GM23338 (cell line): ENCODE data around the gene CHRM4. TPM values are rescaled to one million over a fixed set of nuclear protein-coding genes. Genes with fewer than 3 reads are reported as not detected.

ENCODE experiments used
- ATAC-seq: fragments of 200-7000 bp; cut with Tn5 transposase; 3 replicates; pipeline ENCODE4 v1.9.1; 2020
- DNase-seq: peaks from one replicate; pipeline ENCODE4 v3.0.0-alpha.2; 2015; ENCODE audit warnings: low spot score
- H2AFZ ChIP-seq: fragments of 200-600 bp; sonication (generic); 2 replicates; pipeline ENCODE4 v1.8.0; 2016; ENCODE audit warnings: antibody characterized with exemption, mild to moderate bottlenecking, moderate library complexity
- H3F3A ChIP-seq: fragments of 200-600 bp; sonication (generic); replicated peaks from 2 replicates; pipeline ENCODE4 v1.8.0; 2017; ENCODE audit warnings: antibody characterized with exemption, mixed run types, low read depth
- H3K27ac ChIP-seq: fragments of 200-600 bp; sonication (generic); 2 replicates; pipeline ENCODE4 v1.6.1; 2016; ENCODE audit warnings: low read depth
- H3K27me3 ChIP-seq: fragments of 200-600 bp; sonication (generic); 2 replicates; pipeline ENCODE4 v1.8.0; 2016; ENCODE audit warnings: mild to moderate bottlenecking, mixed run types, moderate library complexity; ENCODE audit not compliant: insufficient read depth
- H3K36me3 ChIP-seq: fragments of 200-600 bp; sonication (generic); 2 replicates; pipeline ENCODE4 v1.8.0; 2016; ENCODE audit warnings: mild to moderate bottlenecking; ENCODE audit not compliant: insufficient read depth
- H3K4me1 ChIP-seq: fragments of 200-600 bp; sonication (generic); 2 replicates; pipeline ENCODE4 v1.8.0; 2016; ENCODE audit warnings: mild to moderate bottlenecking, moderate library complexity; ENCODE audit not compliant: insufficient read depth
- H3K4me2 ChIP-seq: fragments of 200-600 bp; sonication (generic); 2 replicates; pipeline ENCODE4 v1.7.1; 2017; ENCODE audit warnings: mixed run types
- H3K4me3 ChIP-seq: fragments of 200-600 bp; sonication (generic); 2 replicates; pipeline ENCODE4 v1.6.1; 2016; ENCODE audit warnings: mixed run types
- H3K79me2 ChIP-seq: fragments of 200-600 bp; sonication (generic); replicated peaks from 2 replicates; pipeline ENCODE4 v1.8.0; 2017; ENCODE audit warnings: mild to moderate bottlenecking; ENCODE audit not compliant: insufficient read depth
- H3K9me2 ChIP-seq: fragments of 200-600 bp; sonication (generic); 2 replicates; pipeline ENCODE4 v1.8.0; 2017; ENCODE audit not compliant: insufficient read depth
- H4K20me1 ChIP-seq: fragments of 200-600 bp; sonication (generic); replicated peaks from 2 replicates; pipeline ENCODE4 v1.8.0; 2017; ENCODE audit warnings: mild to moderate bottlenecking; ENCODE audit not compliant: insufficient read depth
- H3K27ac Mint-ChIP-seq: 2 replicates; pipeline ENCODE4 v1.8.0; 2020; ENCODE audit warnings: inconsistent platforms, mild to moderate bottlenecking, moderate library complexity, mixed read lengths
- H3K27me3 Mint-ChIP-seq: 3 replicates; pipeline ENCODE4 v1.8.0; 2022; ENCODE audit warnings: low read depth, mild to moderate bottlenecking, moderate library complexity, mixed read lengths, inconsistent platforms; ENCODE audit not compliant: insufficient read depth, poor library complexity
- H3K36me3 Mint-ChIP-seq: 3 replicates; pipeline ENCODE4 v1.8.0; 2021; ENCODE audit warnings: low read depth, mild to moderate bottlenecking, inconsistent platforms, moderate library complexity, mixed read lengths
- H3K4me1 Mint-ChIP-seq: 3 replicates; pipeline ENCODE4 v1.8.0; 2020; ENCODE audit warnings: mild to moderate bottlenecking, inconsistent platforms, mixed read lengths
- H3K4me3 Mint-ChIP-seq: 3 replicates; pipeline ENCODE4 v1.8.0; 2021; ENCODE audit warnings: moderate library complexity, mild to moderate bottlenecking, inconsistent platforms, mixed read lengths
- H3K9me3 Mint-ChIP-seq: 3 replicates; pipeline ENCODE4 v1.8.0; 2020; ENCODE audit warnings: moderate library complexity, mild to moderate bottlenecking, inconsistent platforms, mixed read lengths
- CREB1 ChIP-seq: fragments of 250-450 bp; sonication (Bioruptor Pico); IDR thresholded peaks from 2 replicates; pipeline ENCODE4 v1.5.0; 2020; ENCODE audit warnings: low read depth, mild to moderate bottlenecking, moderate library complexity
- ETS1 ChIP-seq: IDR thresholded peaks from 2 replicates; pipeline ENCODE4 v1.6.1; 2016; ENCODE audit warnings: antibody characterized with exemption
- EZH2 ChIP-seq: fragments of 200-600 bp; sonication (generic); IDR thresholded peaks from one replicate; pipeline ENCODE4 v1.8.0; 2017; ENCODE audit warnings: antibody characterized with exemption, mild to moderate bottlenecking, low read depth; ENCODE audit not compliant: unreplicated experiment
- EZH2phosphoT487 ChIP-seq: fragments of 200-600 bp; sonication (generic); IDR thresholded peaks from one replicate; pipeline ENCODE4 v1.8.1; 2018; ENCODE audit warnings: antibody characterized with exemption; ENCODE audit not compliant: unreplicated experiment
- JUNB ChIP-seq: IDR thresholded peaks from one replicate; pipeline ENCODE4 v1.6.1; 2016; ENCODE audit warnings: antibody characterized with exemption; ENCODE audit not compliant: unreplicated experiment
- NANOG ChIP-seq: IDR thresholded peaks from 2 replicates; pipeline ENCODE4 v1.6.1; 2016; ENCODE audit warnings: antibody characterized with exemption, borderline replicate concordance
- POLR2AphosphoS5 ChIP-seq: IDR thresholded peaks from 2 replicates; pipeline ENCODE4 v1.6.1; 2016; ENCODE audit warnings: antibody characterized with exemption, low read depth
- REST ChIP-seq: IDR thresholded peaks from one replicate; pipeline ENCODE4 v1.6.1; 2018; ENCODE audit warnings: antibody characterized with exemption; ENCODE audit not compliant: unreplicated experiment
- STAT1 ChIP-seq: IDR thresholded peaks from one replicate; pipeline ENCODE4 v1.6.1; 2016; ENCODE audit warnings: antibody characterized with exemption; ENCODE audit not compliant: unreplicated experiment
- ZNF114 ChIP-seq: fragments of 250-450 bp; sonication (Bioruptor Pico); IDR thresholded peaks from 2 replicates; pipeline ENCODE4 v1.5.0; 2020; ENCODE audit warnings: mild to moderate bottlenecking, moderate library complexity
- ZNF331 ChIP-seq: fragments of 250-450 bp; sonication (Bioruptor Pico); IDR thresholded peaks from 2 replicates; pipeline ENCODE4 v1.5.0; 2020; ENCODE audit warnings: low read depth, mild to moderate bottlenecking, moderate library complexity
- polyA plus RNA-seq: library from polyadenylated mRNA; unstranded; fragments of >200 nt; fragmentation: Nextera tagmentation; extraction: Ambion mirVana; gene quantifications from 2 replicates; pipeline ENCODE4 v1.2.1, GENCODE V29; 2016
- total RNA-seq: library from RNA; depleted of rRNA; stranded (reverse); fragments of >200 nt; shearing (Covaris generic); gene quantifications from 2 replicates; pipeline ENCODE4 v1.2.3, GENCODE V29; 2014
- TF ChIP-seq, protein P1 (sequence below), 2 experiments: fragments of 200-600 bp in 1 of 2; sonication (generic) in 1 of 2; conservative IDR thresholded peaks; 2 replicates each; pipeline versions ENCODE4 v1.5.1 to v1.6.1; 2016 to 2017; ENCODE audit warnings: antibody characterized with exemption in 2 of 2, low read depth in 2 of 2, mild to moderate bottlenecking in 2 of 2, moderate library complexity in 1 of 2
- TF ChIP-seq, protein P2 (sequence below): fragments of 250-450 bp; sonication (Bioruptor Pico); IDR thresholded peaks from 2 replicates; pipeline ENCODE4 v1.5.0; 2020; ENCODE audit warnings: mild to moderate bottlenecking, moderate library complexity

Gene CHRM4
- total and polyA plus RNA-seq, 2 experiments from 2014 or later, result 0.97 TPM; not detected in 1

GRCh38 chr11:46345881-46346484 lies 45.6 kb downstream of the CHRM4 start:
- H3K27me3 ChIP-seq, result peaks cover 7% of the 10 kb centered on the region; the same call in 1 of the 2 replicates
- peak overlapping the region; percentile 55 for H3K4me3 ChIP-seq
- H3K4me2 ChIP-seq, result peak overlapping the region; percentile 76
- Mint-ChIP-seq H3K4me3 (peak overlapping the region; percentile 61), H3K4me1 (peaks cover 85% of the 10 kb centered on the region), H3K36me3 (peaks cover 3% of the 10 kb centered on the region; the same call in 2 of the 3 replicates), H3K9me3 (no peaks in the 10 kb centered on the region; the same call in 2 of the 3 replicates), H3K27me3 (peaks cover 14% of the 10 kb centered on the region), H3K27ac (no peak overlapping the region)
- no peak overlapping the region for H3K27ac ChIP-seq
- no peak for DNase-seq
- peaks cover 13% of the 10 kb centered on the region for H4K20me1 ChIP-seq
- peaks cover 79% of the 10 kb centered on the region for H3K4me1 ChIP-seq
- peaks cover 14% of the 10 kb centered on the region; the same call in 1 of the 2 replicates for H3F3A ChIP-seq
- no peak for ATAC-seq
- H2AFZ ChIP-seq, result no peak overlapping the region; the same call in 1 of the 2 replicates
- peaks cover 27% of the 10 kb centered on the region for H3K79me2 ChIP-seq
- H3K9me2 ChIP-seq, result no peaks in the 10 kb centered on the region
- no peaks in the 10 kb centered on the region for H3K36me3 ChIP-seq
- TF ChIP-seq, protein P1, sequence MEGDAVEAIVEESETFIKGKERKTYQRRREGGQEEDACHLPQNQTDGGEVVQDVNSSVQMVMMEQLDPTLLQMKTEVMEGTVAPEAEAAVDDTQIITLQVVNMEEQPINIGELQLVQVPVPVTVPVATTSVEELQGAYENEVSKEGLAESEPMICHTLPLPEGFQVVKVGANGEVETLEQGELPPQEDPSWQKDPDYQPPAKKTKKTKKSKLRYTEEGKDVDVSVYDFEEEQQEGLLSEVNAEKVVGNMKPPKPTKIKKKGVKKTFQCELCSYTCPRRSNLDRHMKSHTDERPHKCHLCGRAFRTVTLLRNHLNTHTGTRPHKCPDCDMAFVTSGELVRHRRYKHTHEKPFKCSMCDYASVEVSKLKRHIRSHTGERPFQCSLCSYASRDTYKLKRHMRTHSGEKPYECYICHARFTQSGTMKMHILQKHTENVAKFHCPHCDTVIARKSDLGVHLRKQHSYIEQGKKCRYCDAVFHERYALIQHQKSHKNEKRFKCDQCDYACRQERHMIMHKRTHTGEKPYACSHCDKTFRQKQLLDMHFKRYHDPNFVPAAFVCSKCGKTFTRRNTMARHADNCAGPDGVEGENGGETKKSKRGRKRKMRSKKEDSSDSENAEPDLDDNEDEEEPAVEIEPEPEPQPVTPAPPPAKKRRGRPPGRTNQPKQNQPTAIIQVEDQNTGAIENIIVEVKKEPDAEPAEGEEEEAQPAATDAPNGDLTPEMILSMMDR (conservative IDR thresholded peaks at IDR 0.05; ENCODE audit: low read depth in 2 of 2), result no peak
- TF ChIP-seq ETS1 (no peak), ZNF331 (CRISPR knock-in tag) (no peak), NANOG (no peak), EZH2 (no peak), POLR2AphosphoS5 (no peak), CREB1 (CRISPR knock-in tag) (no peak), EZH2phosphoT487 (no peak), ZNF114 (CRISPR knock-in tag) (no peak), REST (no peak), JUNB (no peak), STAT1 (no peak)
- TF ChIP-seq, protein P2, sequence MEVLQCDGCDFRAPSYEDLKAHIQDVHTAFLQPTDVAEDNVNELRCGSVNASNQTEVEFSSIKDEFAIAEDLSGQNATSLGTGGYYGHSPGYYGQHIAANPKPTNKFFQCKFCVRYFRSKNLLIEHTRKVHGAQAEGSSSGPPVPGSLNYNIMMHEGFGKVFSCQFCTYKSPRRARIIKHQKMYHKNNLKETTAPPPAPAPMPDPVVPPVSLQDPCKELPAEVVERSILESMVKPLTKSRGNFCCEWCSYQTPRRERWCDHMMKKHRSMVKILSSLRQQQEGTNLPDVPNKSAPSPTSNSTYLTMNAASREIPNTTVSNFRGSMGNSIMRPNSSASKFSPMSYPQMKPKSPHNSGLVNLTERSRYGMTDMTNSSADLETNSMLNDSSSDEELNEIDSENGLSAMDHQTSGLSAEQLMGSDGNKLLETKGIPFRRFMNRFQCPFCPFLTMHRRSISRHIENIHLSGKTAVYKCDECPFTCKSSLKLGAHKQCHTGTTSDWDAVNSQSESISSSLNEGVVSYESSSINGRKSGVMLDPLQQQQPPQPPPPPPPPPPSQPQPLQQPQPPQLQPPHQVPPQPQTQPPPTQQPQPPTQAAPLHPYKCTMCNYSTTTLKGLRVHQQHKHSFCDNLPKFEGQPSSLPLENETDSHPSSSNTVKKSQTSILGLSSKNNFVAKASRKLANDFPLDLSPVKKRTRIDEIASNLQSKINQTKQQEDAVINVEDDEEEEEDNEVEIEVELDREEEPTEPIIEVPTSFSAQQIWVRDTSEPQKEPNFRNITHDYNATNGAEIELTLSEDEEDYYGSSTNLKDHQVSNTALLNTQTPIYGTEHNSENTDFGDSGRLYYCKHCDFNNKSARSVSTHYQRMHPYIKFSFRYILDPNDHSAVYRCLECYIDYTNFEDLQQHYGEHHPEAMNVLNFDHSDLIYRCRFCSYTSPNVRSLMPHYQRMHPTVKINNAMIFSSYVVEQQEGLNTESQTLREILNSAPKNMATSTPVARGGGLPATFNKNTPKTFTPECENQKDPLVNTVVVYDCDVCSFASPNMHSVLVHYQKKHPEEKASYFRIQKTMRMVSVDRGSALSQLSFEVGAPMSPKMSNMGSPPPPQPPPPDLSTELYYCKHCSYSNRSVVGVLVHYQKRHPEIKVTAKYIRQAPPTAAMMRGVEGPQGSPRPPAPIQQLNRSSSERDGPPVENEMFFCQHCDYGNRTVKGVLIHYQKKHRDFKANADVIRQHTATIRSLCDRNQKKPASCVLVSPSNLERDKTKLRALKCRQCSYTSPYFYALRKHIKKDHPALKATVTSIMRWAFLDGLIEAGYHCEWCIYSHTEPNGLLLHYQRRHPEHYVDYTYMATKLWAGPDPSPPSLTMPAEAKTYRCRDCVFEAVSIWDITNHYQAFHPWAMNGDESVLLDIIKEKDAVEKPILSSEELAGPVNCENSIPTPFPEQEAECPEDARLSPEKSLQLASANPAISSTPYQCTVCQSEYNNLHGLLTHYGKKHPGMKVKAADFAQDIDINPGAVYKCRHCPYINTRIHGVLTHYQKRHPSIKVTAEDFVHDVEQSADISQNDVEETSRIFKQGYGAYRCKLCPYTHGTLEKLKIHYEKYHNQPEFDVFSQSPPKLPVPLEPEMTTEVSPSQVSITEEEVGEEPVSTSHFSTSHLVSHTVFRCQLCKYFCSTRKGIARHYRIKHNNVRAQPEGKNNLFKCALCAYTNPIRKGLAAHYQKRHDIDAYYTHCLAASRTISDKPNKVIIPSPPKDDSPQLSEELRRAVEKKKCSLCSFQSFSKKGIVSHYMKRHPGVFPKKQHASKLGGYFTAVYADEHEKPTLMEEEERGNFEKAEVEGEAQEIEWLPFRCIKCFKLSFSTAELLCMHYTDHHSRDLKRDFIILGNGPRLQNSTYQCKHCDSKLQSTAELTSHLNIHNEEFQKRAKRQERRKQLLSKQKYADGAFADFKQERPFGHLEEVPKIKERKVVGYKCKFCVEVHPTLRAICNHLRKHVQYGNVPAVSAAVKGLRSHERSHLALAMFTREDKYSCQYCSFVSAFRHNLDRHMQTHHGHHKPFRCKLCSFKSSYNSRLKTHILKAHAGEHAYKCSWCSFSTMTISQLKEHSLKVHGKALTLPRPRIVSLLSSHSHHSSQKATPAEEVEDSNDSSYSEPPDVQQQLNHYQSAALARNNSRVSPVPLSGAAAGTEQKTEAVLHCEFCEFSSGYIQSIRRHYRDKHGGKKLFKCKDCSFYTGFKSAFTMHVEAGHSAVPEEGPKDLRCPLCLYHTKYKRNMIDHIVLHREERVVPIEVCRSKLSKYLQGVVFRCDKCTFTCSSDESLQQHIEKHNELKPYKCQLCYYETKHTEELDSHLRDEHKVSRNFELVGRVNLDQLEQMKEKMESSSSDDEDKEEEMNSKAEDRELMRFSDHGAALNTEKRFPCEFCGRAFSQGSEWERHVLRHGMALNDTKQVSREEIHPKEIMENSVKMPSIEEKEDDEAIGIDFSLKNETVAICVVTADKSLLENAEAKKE, result no peak
